PC-3 (cell line): ENCODE data around the gene ZNF423. TPM values are rescaled to one million over a fixed set of nuclear protein-coding genes. Genes with fewer than 3 reads are reported as not detected.

ENCODE experiments used
- ATAC-seq: fragments of 200-7000 bp; cut with Tn5 transposase; 2 replicates; pipeline ENCODE4 v1.9.1; 2020; ENCODE audit warnings: mild to moderate bottlenecking, moderate library complexity
- BruUV-seq: library from RNA; stranded (reverse); fragments of 400-500 nt; replicated peaks from 2 replicates; lab custom pipeline; 2021; lab: Mats Ljungman, UMichigan
- CTCF ChIA-PET: fragments of 300-600 bp; sonication (Branson Sonifier 250); formaldehyde crosslinking; loops from one replicate; lab custom pipeline; 2022; ENCODE audit warnings: antibody characterized with exemption; lab: Charles Lee
- POLR2A ChIA-PET: fragments of 300-600 bp; sonication (Branson Sonifier 250); formaldehyde crosslinking; loops from one replicate; lab custom pipeline; 2022; ENCODE audit warnings: antibody characterized with exemption; ENCODE audit not compliant: unreplicated experiment; lab: Charles Lee
- DNase-seq: peaks from one replicate; pipeline ENCODE4 v3.0.0-alpha.2; 2015
- H2AFZ ChIP-seq: fragments of 300-600 bp; sonication (generic); 2 replicates; pipeline ENCODE4 v1.6.0; 2016; ENCODE audit warnings: antibody characterized with exemption, low read length
- H3F3A ChIP-seq: fragments of 300-600 bp; sonication (generic); one replicate; pipeline ENCODE4 v1.6.0; 2017; ENCODE audit warnings: antibody characterized with exemption, low read length, control low read depth, mild to moderate bottlenecking; ENCODE audit not compliant: unreplicated experiment
- H3K27ac ChIP-seq: fragments of 300-600 bp; sonication (generic); 2 replicates; pipeline ENCODE4 v1.5.1; 2016; ENCODE audit warnings: mild to moderate bottlenecking, low read length
- H3K27me3 ChIP-seq: fragments of 300-600 bp; sonication (generic); 2 replicates; pipeline ENCODE4 v1.6.1; 2016; ENCODE audit warnings: low read length, mixed read lengths
- H3K36me3 ChIP-seq: fragments of 300-600 bp; sonication (generic); 2 replicates; pipeline ENCODE4 v1.6.1; 2016; ENCODE audit warnings: low read depth, mixed run types, low read length, mixed read lengths
- H3K4me1 ChIP-seq: fragments of 300-600 bp; sonication (generic); 2 replicates; pipeline ENCODE4 v1.5.1; 2016; ENCODE audit warnings: low read length; ENCODE audit not compliant: insufficient read depth
- H3K4me2 ChIP-seq: fragments of 300-600 bp; sonication (generic); 2 replicates; pipeline ENCODE4 v1.6.0; 2016; ENCODE audit warnings: low read length
- H3K4me3 ChIP-seq: fragments of 300-600 bp; sonication (generic); 2 replicates; pipeline ENCODE4 v1.5.1; 2016; ENCODE audit warnings: mild to moderate bottlenecking, low read length, mixed read lengths
- H3K79me2 ChIP-seq: fragments of 300-600 bp; sonication (generic); 2 replicates; pipeline ENCODE4 v1.6.1; 2017; ENCODE audit warnings: low read length, mixed read lengths
- H3K9ac ChIP-seq: fragments of 300-600 bp; sonication (generic); 2 replicates; pipeline ENCODE4 v1.6.0; 2016; ENCODE audit warnings: mild to moderate bottlenecking, low read length
- H3K9me2 ChIP-seq: fragments of 300-600 bp; sonication (generic); replicated peaks from 2 replicates; pipeline ENCODE4 v1.6.1; 2016; ENCODE audit warnings: mixed run types, low read length, mixed read lengths
- H3K9me3 ChIP-seq: fragments of 300-600 bp; sonication (generic); 2 replicates; pipeline ENCODE4 v1.6.1; 2016; ENCODE audit warnings: low read length, mixed read lengths
- H4K20me1 ChIP-seq: fragments of 300-600 bp; sonication (generic); 2 replicates; pipeline ENCODE4 v1.6.1; 2016; ENCODE audit warnings: low read length, mixed read lengths
- CTCF ChIP-seq: fragments of 300-600 bp; sonication (generic); conservative IDR thresholded peaks from 2 replicates; pipeline ENCODE4 v1.5.1; 2017; ENCODE audit warnings: antibody characterized with exemption, low read depth, mild to moderate bottlenecking, low read length
- EZH2 ChIP-seq: fragments of 300-600 bp; sonication (generic); IDR thresholded peaks from one replicate; pipeline ENCODE4 v1.6.1; 2017; ENCODE audit warnings: antibody characterized with exemption, mild to moderate bottlenecking, low read length; ENCODE audit not compliant: unreplicated experiment
- EZH2phosphoT487 ChIP-seq: fragments of 300-600 bp; sonication (generic); IDR thresholded peaks from 2 replicates; pipeline ENCODE4 v1.6.1; 2018; ENCODE audit warnings: mild to moderate bottlenecking, antibody characterized with exemption, low read length, borderline replicate concordance
- intact Hi-C: fragments of 100-400 bp; cut with micrococcal nuclease; formaldehyde crosslinking; loops from 2 replicates; pipeline ENCODE4 v1.9.0; 2023
- total RNA-seq: library from RNA; depleted of rRNA; stranded (reverse); fragments of >200 nt; gene quantifications from 2 replicates; pipeline ENCODE4 v1.2.3, GENCODE V29; 2014

Gene ZNF423
- total RNA-seq, 1 experiment from 2014 or later: not detected

GRCh38 chr16:49503256-49504022, 352.5 kb downstream of the ZNF423 start:
- no peaks in the 10 kb centered on the region for H3K36me3 ChIP-seq
- H3K27me3 ChIP-seq: no peaks in the 10 kb centered on the region
- ATAC-seq (no peak), DNase-seq (no peak)
- no peaks in the 10 kb centered on the region for H3K79me2 ChIP-seq
- no peaks in the 10 kb centered on the region for H4K20me1 ChIP-seq
- H3K4me1 ChIP-seq: no peaks in the 10 kb centered on the region
- H3F3A ChIP-seq: no peaks in the 10 kb centered on the region
- H3K9ac ChIP-seq: no peak overlapping the region
- no peaks in the 10 kb centered on the region for H3K9me3 ChIP-seq
- H3K4me2 ChIP-seq: no peak overlapping the region
- no peak overlapping the region for H3K27ac ChIP-seq
- BruUV-seq: no TSS peak
- TF ChIP-seq EZH2phosphoT487 (no peak), EZH2 (no peak), CTCF (no peak)
- no peak overlapping the region for H3K4me3 ChIP-seq
- no peaks in the 10 kb centered on the region for H3K9me2 ChIP-seq
- CTCF ChIA-PET: no interaction called here
- POLR2A ChIA-PET: no interaction called here
- intact Hi-C loops: no loop called here
- no peak overlapping the region for H2AFZ ChIP-seq

- ChIA-PET CTCF (no interaction called here), POLR2A (no interaction called here)
- Histone ChIP-seq H3K9ac (no peak overlapping the region), H3F3A (no peaks in the 10 kb centered on the region), H3K27me3 (no peaks in the 10 kb centered on the region), H3K4me1 (no peaks in the 10 kb centered on the region), H4K20me1 (no peaks in the 10 kb centered on the region), H3K9me3 (no peaks in the 10 kb centered on the region), H3K36me3 (no peaks in the 10 kb centered on the region), H3K4me2 (no peak overlapping the region), H3K9me2 (no peaks in the 10 kb centered on the region), H3K4me3 (no peak overlapping the region), H3K79me2 (no peaks in the 10 kb centered on the region), H2AFZ (no peak overlapping the region), H3K27ac (no peak overlapping the region)
- no TSS peak for BruUV-seq
- ATAC-seq (no peak), DNase-seq (no peak)
- no peak for TF ChIP-seq CTCF
- no peak for TF ChIP-seq EZH2
- no peak for TF ChIP-seq EZH2phosphoT487
- intact Hi-C loops: no loop called here
Observed at GRCh38 chr16:49502136-49502881, 353.6 kb downstream of the ZNF423 start.
